NCI-H2171 treated with DMSO at 0.1 percent for 48 hours (cell line): ENCODE measurements around the gene EFHC1.
"Not testable (repeated sequence)": the region's sequence is repeated elsewhere in the genome, so short reads cannot be mapped to it uniquely, and the experiment has no call there.

ENCODE experiments used
- DNase-seq: peaks from one replicate; lab custom pipeline; 2025; lab: John Stamatoyannopoulos, UW

Gene EFHC1

DNA sequence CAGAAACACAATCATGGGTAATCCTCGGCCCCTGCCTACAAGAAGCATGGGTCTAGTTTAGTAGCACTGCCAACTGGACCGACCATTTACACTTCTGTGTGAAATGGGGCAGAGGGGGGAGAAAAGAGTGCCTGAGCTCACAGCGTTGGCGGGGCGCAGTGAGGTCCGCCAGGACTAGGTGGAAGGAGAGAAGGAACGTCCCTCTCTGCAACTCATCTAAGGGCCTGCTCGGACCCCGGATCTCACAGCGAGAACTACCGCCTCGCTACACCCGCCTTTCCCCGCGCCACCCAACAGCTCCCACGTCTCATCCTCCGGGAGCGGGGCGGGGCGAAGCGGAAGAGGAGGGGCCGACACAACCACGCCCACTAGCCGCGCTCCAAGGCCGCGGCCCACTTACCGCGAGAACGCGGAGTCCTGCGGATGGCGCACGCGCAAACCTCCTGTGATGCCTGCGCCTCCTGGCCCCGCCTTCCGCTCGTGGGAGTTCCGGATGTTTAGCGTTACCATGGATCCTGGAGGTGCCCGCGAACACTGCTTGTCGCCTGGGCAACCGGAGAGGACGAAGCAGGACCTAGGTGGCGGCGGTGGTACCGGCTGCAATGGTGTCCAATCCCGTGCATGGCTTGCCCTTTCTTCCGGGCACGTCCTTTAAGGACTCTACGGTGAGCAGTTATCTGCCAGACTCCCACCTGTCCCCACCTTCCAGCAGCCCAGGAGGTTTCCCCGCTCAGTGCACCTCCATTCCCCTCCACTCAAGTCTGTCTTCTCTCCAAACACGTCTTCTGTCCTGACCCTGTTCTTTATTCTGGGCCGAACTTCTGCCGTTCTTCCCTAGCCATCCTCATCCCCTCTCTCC, at the start of gene EFHC1:
Gene EFHC1, plus strand, starts transcription at position 534 of the 859 bp plus-strand sequence. Its CDS starts 69 bp downstream, at position 603.
- DNase-seq, result peak; percentile 97

- no peak for DNase-seq
Observed at GRCh38 chr6:52371656-52372191, 48.4 kb upstream of the EFHC1 start.

DNA sequence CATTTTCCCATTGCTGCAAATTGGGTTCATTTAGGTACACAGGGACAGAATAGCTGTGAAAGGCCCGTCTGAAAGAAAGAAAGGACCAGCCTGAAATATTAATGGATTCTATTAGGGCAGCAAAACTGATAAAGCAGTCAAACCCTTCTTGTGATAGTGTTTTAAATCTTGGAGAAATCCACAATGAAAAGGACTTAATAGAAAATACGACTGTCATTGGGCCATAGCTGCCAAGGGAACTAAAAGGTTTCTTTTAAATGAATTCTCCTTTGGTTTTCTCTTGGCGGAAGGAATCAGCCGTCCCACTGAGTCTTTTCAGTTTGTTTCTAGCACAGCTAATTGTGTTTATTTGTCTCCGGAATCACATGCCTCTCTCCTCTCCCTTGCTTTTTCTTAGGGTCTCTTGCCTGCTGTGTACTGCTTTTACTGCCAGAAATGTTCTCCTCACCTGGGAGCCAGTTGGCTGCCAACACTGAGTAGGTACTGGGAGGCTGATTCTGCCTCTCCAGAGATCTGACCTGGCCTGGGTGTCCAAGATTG, 46.9 kb upstream of the EFHC1 start:
- DNase-seq, result no peak

DNA sequence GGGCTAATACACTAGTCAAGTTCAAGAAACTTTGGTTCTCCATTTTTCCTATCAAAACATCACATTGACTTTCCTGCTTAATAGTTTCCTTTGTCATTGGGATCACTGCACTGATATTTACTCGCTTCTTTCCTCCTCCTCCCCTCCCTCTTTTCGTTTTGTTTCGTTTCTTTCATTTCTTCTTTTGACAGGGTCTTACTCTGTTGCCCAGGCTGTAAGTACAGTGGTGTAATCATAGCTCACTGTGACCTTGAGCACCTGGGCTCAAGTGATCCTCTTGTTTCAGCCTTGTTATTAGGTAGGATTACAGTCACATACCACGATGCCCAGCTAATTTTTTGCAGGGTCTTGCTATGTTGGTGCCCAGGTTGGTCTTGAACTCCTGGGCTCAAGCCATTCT, 45.9 kb upstream of the EFHC1 start:
- DNase-seq, result no peak

DNA sequence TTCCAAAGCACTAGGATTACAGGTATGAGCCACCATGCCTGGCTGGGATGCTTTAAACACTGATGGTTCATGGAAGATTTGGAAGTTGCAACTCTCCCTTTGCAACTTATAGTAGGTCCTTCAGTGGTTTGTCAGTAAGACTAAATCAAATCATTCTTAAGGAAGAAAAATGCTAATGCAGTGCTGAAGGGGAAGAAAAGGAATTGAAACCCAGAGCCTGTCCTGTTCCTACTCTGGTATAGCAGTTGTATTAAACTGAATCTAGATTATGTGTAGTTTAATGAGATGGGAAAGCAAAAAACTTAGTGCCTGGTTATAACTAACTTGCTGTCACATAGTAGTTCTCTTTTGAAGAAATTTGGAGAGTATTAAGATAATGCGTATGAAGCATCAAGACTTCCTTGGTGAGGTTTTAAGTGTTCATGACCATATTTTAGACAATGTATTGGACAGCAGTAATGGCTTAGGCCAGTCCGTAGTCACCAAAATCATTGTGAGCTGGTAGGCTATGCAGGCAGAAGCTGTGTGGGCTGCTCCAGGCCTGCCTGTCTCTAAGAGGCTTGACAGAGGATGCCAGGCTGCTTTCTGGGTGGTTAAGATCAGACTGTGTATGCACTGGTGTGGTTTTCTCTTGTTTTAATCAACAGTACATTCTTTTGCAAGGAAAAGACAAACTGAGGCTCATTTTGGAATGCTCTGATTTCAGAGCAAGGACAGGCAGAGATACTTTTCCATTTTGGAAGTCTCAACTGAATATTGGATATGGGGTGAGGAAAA, 44.2 kb upstream of the EFHC1 start:
- DNase-seq, result no peak

GRCh38 chr6:52376763-52377162, 43.4 kb upstream of the EFHC1 start:
- no peak for DNase-seq

DNA sequence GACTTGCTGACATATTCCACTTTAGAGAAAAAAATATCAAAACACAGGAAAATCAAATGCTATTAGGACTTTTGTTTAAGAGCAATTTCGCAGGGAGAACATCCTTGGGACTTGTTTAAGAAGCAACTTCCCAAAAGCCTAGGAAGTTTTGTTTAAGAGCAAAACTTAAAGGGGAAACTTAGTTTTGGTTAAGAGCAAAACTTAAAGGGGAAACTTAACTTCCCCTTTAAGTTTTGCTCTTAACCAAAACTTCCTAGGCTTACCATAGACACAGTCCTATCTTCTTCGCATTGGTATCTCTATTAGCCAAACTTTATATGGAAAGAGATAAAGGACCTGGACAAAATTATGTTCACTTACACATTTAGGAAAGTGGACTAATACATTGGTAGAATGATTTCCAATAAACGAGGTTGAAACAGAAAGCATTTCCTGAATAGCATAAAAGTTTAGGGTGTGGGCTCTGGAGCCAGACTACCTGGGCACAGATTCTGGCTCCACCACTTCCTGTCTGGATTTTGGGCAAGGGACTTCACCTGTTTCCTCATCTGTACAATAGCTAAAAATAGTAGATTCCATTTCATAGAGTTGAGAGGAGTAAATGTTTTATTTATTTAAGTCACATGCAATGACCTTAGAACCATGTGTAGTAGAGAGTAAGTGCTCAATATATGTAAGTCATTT, 42.5 kb upstream of the EFHC1 start:
- DNase-seq, result no peak

DNA sequence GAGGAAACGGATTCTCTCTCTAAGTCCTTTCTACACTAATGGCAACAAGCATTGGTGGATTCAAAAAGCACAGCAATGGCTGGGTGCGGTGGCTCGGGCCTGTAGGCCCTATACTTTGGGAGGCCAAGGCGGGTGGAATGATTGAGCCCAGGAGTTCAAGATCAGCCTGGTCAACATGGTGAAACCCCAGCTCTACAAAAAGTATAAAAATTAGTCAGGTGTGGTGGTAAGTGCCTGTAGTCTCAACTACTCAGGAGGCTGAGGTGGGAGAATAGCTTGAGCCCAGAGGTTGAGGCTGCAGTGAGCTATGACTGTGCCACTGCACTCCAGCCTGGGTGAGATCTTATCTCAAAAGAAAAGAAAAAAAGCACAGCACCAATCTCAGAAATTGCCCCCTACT, 38.9 kb upstream of the EFHC1 start:
- no peak for DNase-seq

DNA sequence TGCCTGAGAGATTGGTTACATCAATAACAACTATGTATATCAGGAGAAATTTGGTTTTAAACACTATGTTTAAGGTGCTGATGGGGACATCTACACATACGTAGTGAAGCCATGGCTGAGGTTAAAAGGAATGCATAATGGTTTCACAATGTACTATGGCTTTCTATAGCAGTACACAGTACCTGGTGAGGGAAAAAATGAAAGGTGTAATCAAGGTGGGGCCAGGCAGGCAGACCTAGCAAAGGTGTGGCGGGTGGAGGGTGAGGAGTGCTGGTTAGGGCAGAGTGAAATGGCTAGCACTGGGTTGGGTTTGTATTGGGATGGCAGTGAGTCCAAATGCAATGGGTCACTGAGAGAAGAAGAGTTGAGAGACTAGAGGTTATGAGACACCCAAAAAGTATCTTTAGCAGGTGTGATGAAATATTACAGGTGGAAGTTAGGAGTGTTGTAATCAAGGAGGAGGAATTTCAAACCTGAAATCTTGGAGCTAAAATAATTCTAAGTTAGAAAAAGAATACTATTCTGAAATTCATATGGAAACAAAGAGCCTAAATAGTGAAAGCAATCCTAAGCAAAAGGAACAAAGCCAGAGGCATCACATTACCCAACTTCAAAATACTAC, 35.9 kb upstream of the EFHC1 start:
- no peak for DNase-seq

DNA sequence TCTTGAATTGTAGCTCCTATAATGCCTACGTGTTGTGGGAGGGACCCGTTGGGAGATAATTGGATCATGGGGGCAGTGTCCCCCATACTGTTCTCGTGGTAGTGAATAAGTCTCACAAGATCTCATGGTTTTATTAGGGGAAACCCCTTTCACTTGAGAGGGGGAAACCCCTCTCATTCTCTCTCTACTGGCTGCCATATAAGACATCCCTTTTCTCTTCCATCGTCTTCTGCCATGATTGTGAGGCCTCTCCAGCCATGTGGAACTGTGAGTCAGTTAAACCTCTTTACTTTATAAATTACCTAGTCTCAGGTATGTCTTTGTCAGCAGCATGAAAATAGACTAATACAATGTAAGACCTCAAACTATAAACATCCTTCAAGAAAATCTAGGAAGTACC, 35.1 kb upstream of the EFHC1 start:
- DNase-seq, result no peak

GRCh38 chr6:52388119-52388518, 32.0 kb upstream of the EFHC1 start:
- DNase-seq, result not testable (repeated sequence)

GRCh38 chr6:52388790-52389189, 31.4 kb upstream of the EFHC1 start:
- no peak for DNase-seq

DNA sequence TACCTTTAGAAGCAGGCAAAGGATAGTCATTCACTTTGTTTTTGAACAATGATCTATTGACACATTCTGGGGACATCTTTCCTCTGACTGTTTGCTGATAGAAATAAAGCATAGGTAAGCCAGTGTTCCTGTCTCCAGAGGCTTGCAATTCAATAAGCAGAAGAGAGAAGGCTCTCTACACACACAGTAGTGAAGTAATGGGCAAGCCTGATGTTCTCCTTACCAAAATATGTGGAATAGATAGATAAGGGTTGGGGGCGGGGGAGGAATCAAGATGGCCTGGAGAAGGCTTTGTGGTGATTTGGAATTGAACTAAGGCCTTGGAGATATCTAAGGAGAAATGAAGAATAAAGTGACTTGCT, 30.9 kb upstream of the EFHC1 start:
- no peak for DNase-seq

- peak; percentile 37 for DNase-seq
Observed at GRCh38 chr6:52389626-52390360, 30.3 kb upstream of the EFHC1 start.

- no peak for DNase-seq
Observed at GRCh38 chr6:52390361-52390727, 29.8 kb upstream of the EFHC1 start.

GRCh38 chr6:52391599-52391998, 28.5 kb upstream of the EFHC1 start:
- no peak for DNase-seq

DNA sequence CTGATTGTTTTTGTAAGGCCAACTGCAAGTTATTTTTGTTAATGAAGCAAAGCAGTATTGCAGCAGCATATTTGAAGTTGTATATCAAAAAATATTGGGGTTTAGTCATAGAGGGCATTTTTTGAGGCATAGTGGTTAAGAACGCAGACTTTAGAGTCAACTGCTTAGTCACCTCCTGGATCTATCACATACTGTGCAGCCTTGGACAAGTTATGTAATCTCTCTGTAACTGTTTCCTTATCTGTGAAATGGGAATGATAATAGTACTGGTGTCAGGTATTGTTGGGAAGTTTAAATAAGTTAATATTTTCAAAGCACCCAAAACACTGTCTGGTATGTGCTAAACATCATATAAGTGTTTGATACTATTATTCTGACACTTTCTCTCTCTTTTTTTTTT, 27.2 kb upstream of the EFHC1 start:
- DNase-seq, result no peak

GRCh38 chr6:52393780-52394179, 26.4 kb upstream of the EFHC1 start:
- no peak for DNase-seq

DNA sequence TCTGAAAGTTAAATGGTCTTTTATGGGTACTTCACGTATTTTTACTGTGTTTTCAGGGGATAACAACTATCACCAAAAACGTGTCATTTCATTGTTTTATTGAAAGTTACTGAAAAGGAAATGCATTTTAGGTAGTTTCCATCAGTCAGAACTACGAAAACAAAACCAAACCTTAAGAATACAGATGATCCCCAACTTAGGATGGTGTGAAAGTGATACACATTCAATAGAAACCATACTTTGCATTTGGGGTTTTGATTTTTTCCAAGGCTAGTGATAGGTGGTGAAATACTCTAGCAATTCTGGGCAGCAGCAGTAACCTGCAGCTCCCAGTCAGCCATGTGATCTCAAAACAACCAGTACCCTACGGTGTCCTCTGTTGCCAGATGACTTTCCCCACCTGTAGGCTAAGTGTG, 25.9 kb upstream of the EFHC1 start:
- DNase-seq, result no peak

DNA sequence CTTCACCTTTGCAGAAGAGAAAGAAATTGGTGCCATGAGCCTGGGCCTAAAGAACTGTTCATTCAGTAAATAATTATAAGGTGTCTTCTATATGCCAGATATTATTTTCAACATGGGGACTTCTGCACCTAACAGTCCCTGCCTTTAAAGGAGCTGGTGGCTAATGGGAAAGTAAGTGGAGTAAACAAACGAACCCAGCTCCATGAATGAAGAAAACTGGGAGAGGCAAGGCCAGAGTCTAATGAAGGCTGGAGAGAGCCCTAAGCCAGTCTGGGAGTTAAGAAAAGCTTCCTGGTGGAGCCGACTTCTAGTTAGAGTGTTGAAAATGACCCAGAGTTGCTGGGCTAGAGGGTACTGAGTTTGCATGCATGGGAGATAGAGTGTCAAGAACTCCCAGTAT, 24.2 kb upstream of the EFHC1 start:
- no peak for DNase-seq
